GM20000 (cell line): ENCODE data around the gene ENTPD2.

Experiments
- DNase-seq: peaks from one replicate; pipeline ENCODE4 v3.0.0; 2012; ENCODE audit warnings: low spot score
- CTCF ChIP-seq: IDR thresholded peaks from 2 replicates; pipeline ENCODE4 v1.5.1; 2012; ENCODE audit warnings: mild to moderate bottlenecking, control low read depth; ENCODE audit errors: extremely low read depth, missing control alignments

The ENTPD2 gene

GRCh38 chr9:137000177-137000930 lies 53.5 kb downstream of the ENTPD2 start:
- peak; percentile 91 for DNase-seq

More at GRCh38 chr9:137000177-137000930, 53.5 kb downstream of the ENTPD2 start:
- TF ChIP-seq CTCF = no peak
